Upper lobe of right lung (tissue), 1 donor: ENCODE data around the gene CRIP2. TPM values are rescaled to one million over a fixed set of nuclear protein-coding genes. Genes with fewer than 3 reads are reported as not detected.

Experiments used
- ATAC-seq: fragments of 200-7000 bp; cut with Tn5 transposase; one replicate; pipeline ENCODE4 v1.9.1; 2020; ENCODE audit warnings: mild to moderate bottlenecking, moderate library complexity
- DNase-seq: peaks from one replicate; pipeline ENCODE4 v3.0.0-alpha.2; 2020
- H3K27ac ChIP-seq: fragments of 200-600 bp; one replicate; pipeline ENCODE4 v1.8.0; 2022
- H3K27me3 ChIP-seq: fragments of 200-600 bp; one replicate; pipeline ENCODE4 v1.8.0; 2022; ENCODE audit warnings: mild to moderate bottlenecking
- H3K36me3 ChIP-seq: fragments of 200-600 bp; one replicate; pipeline ENCODE4 v1.8.0; 2022
- H3K4me1 ChIP-seq: fragments of 200-600 bp; one replicate; pipeline ENCODE4 v1.8.0; 2022
- H3K4me3 ChIP-seq: fragments of 200-600 bp; one replicate; pipeline ENCODE4 v1.8.0; 2022; ENCODE audit warnings: mild to moderate bottlenecking
- H3K9me3 ChIP-seq: fragments of 200-600 bp; one replicate; pipeline ENCODE4 v1.8.0; 2022
- intact Hi-C: fragments of 100-400 bp; cut with DNase I; formaldehyde crosslinking; loops from one replicate; pipeline ENCODE4 v1.11.0; 2022
- total RNA-seq: library from RNA; stranded (reverse); fragmentation: NEBNext Ultra II Directional; extraction: Animal tissue kit (Norgen Biotek cat#: 25700); gene quantifications from one replicate; pipeline ENCODE4 v1.2.1, GENCODE V29; 2021
- TF ChIP-seq, protein P1 (sequence below): fragments of 200-600 bp; IDR thresholded peaks from one replicate; pipeline ENCODE4 v1.8.0; 2022; ENCODE audit warnings: antibody characterized with exemption
- donor health status: DM: no; HTN: yes; CAD: no; lungs with severe emphysema.

Gene CRIP2
- total RNA-seq, 1 donor from 2014 or later = 191 TPM

DNA sequence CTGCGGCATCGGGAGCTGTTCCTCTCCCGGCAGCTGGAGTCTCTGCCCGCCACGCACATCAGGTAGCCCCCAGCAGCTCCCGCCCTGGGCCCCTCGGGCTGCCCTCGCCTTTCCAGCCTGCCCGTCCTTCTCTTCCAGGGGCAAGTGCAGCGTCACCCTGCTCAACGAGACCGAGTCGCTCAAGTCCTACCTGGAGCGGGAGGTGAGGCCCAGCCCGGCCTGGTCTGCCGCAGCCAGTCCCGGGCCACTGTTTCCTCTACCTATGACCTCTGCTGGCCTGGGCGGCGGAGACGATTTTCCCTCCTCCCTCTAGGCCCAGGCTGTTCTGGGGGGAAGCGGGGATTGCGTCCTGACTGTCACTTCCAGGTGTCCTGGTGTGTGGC lies 24.5 kb upstream of the CRIP2 start:
- Histone ChIP-seq H3K4me1 (peaks cover 5% of the 10 kb centered on the region), H3K27ac (no peak overlapping the region), H3K4me3 (no peak overlapping the region), H3K9me3 (no peaks in the 10 kb centered on the region), H3K27me3 (no peaks in the 10 kb centered on the region), H3K36me3 (peaks cover 46% of the 10 kb centered on the region)
- TF ChIP-seq, protein P1, sequence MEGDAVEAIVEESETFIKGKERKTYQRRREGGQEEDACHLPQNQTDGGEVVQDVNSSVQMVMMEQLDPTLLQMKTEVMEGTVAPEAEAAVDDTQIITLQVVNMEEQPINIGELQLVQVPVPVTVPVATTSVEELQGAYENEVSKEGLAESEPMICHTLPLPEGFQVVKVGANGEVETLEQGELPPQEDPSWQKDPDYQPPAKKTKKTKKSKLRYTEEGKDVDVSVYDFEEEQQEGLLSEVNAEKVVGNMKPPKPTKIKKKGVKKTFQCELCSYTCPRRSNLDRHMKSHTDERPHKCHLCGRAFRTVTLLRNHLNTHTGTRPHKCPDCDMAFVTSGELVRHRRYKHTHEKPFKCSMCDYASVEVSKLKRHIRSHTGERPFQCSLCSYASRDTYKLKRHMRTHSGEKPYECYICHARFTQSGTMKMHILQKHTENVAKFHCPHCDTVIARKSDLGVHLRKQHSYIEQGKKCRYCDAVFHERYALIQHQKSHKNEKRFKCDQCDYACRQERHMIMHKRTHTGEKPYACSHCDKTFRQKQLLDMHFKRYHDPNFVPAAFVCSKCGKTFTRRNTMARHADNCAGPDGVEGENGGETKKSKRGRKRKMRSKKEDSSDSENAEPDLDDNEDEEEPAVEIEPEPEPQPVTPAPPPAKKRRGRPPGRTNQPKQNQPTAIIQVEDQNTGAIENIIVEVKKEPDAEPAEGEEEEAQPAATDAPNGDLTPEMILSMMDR = no peak
- intact Hi-C loops = no loop called here
- ATAC-seq (no peak), DNase-seq (no peak)

DNA sequence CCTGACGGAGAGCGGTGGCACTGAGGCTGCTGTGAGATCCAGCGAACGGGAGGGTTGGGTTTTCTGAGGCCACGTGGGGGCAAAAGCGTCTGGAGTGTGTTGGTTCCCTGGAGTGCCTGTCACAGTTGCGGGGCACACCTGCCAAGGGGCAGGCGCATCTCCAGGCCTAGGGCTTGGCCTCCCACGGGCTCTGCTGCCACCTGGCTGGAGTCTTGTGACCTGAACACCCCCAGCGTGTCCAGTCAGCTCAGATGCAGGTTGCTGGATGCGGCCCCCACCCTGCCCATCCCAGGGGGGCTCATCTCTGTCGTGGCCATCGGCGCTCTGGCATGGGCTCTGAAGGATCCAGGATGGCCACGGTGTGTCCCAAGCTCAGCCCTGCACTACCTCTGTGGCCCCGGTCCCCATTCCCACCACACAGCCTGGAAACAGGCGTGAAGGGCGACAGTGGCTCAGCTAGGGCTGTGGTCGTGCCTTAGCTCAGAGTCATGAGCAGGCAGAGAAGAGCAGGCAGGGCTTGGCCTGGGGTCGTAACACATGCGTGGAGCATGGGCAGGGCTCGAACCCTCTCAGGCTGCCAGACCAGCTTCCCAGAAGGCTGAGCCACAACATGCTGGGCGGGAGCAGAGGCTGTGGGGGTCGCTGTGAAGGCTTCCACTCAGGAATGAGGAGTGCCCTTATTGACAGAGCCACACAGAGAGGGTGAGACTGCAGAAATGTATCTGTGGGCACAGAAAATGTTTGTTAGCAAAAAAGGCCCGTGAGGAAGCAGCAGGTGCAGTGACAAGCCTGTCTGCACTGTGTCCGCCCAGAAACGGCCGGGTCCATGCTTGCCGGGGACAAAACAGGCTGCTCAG lies 23.5 kb upstream of the CRIP2 start:
- H3K27ac ChIP-seq = no peak overlapping the region
- no peaks in the 10 kb centered on the region for H3K27me3 ChIP-seq
- H3K9me3 ChIP-seq = no peaks in the 10 kb centered on the region
- TF ChIP-seq, protein P1 = no peak
- H3K4me3 ChIP-seq = no peak overlapping the region
- ATAC-seq = no peak
- no peak for DNase-seq
- intact Hi-C loops = no loop called here
- H3K36me3 ChIP-seq = peaks cover 56% of the 10 kb centered on the region
- peaks cover 5% of the 10 kb centered on the region for H3K4me1 ChIP-seq

DNA sequence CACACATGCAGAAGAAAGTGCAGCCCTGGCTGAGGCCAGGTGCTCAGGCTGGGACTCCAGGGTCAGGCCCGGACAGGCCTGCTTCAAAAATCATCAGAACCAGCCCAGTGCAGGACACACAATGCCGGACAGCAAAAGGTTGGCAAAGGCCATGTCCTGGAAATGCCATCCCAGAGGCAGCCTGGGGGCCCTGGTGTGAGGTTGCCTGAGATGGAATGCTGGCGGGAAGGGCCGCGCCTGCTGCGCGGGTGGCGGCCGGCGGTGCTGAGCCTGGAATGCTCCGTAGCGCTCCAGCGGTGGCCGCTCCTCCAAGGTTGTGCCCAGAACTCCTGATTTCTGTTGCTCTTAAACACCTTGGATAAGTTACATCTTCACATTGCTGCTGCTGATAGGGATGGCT lies 21.7 kb upstream of the CRIP2 start:
- DNase-seq (no peak), ATAC-seq (no peak)
- Histone ChIP-seq H3K27ac (no peak overlapping the region), H3K36me3 (peaks cover 64% of the 10 kb centered on the region), H3K27me3 (no peaks in the 10 kb centered on the region), H3K9me3 (no peaks in the 10 kb centered on the region), H3K4me1 (peaks cover 5% of the 10 kb centered on the region), H3K4me3 (no peak overlapping the region)
- TF ChIP-seq, protein P1 = no peak
- intact Hi-C loops = no loop called here

DNA sequence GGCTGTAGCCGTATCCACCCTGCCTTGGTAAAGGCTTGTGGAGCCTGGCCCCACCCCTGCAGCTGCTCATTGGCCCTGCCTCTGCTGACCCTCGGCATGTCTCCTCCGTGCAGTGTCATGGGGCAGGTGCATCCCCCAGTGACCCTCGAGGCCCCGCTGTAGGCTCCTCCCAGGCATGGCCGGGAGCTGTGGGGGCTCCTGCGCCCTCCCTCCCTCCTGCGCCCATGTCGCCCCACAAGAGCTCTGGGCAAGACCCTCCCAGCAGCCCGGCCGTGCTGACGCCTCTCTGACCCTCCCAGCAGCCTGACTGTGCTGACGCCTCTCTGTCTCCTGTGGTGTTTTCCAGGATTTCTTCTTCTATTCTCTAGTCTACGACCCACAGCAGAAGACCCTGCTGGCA lies 20.8 kb upstream of the CRIP2 start:
- no peak overlapping the region for H3K4me3 ChIP-seq
- H3K9me3 ChIP-seq = no peaks in the 10 kb centered on the region
- H3K4me1 ChIP-seq = peaks cover 2% of the 10 kb centered on the region
- H3K36me3 ChIP-seq = peaks cover 68% of the 10 kb centered on the region
- intact Hi-C loops = no loop called here
- TF ChIP-seq, protein P1 = no peak
- H3K27me3 ChIP-seq = no peaks in the 10 kb centered on the region
- H3K27ac ChIP-seq = no peak overlapping the region
- no peak for ATAC-seq
- DNase-seq = no peak

DNA sequence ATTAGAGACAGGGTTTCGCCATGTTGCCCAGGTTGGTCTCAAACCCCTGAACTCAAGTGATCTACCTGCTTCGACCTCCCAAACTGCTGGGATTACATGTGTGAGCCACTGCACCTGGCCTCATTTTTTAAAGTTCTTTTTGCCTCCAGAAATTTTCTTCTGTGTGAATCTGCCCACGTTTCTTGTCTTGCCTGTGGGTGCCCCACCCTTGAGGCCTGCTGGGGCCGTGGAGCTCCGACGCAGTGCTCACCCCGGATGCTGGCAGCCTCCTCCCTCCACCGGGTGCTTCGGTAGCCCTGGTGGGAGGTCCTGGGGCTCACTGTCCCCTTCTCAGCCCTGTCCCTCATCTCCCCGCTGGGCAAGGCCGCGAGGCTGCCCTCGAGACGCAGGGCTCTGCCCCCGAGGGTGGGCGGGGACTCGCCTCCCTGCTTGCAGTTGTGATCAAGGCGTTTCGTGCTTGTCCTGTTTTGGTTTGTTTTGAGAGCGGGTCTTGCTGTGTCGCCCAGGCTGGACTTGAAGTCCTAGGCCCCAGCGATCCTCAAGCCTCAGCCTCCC lies 19.5 kb upstream of the CRIP2 start:
- TF ChIP-seq, protein P1 = no peak
- no peaks in the 10 kb centered on the region for H3K27me3 ChIP-seq
- ATAC-seq = no peak
- H3K4me1 ChIP-seq = no peaks in the 10 kb centered on the region
- no peak overlapping the region for H3K4me3 ChIP-seq
- no peak for DNase-seq
- no peak overlapping the region for H3K27ac ChIP-seq
- intact Hi-C loops = no loop called here
- H3K9me3 ChIP-seq = no peaks in the 10 kb centered on the region
- peaks cover 64% of the 10 kb centered on the region for H3K36me3 ChIP-seq
